GM21717 (cell line): Measurements from ENCODE around the gene FAM168B.
A peak's percentile ranks its signal among the peaks of the same experiment; 100 is the strongest.
"Not testable (repeated sequence)": the region's sequence is repeated elsewhere in the genome, so short reads cannot be mapped to it uniquely, and the experiment has no call there.

Experiments used
- ATAC-seq: cut with Tn5 transposase; IDR thresholded peaks from one replicate; pipeline ENCODE4 v1.9.1; 2021; ENCODE audit warnings: mild to moderate bottlenecking, moderate library complexity; ENCODE audit not compliant: unreplicated experiment

The FAM168B gene, protein sequence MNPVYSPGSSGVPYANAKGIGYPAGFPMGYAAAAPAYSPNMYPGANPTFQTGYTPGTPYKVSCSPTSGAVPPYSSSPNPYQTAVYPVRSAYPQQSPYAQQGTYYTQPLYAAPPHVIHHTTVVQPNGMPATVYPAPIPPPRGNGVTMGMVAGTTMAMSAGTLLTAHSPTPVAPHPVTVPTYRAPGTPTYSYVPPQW

DNA sequence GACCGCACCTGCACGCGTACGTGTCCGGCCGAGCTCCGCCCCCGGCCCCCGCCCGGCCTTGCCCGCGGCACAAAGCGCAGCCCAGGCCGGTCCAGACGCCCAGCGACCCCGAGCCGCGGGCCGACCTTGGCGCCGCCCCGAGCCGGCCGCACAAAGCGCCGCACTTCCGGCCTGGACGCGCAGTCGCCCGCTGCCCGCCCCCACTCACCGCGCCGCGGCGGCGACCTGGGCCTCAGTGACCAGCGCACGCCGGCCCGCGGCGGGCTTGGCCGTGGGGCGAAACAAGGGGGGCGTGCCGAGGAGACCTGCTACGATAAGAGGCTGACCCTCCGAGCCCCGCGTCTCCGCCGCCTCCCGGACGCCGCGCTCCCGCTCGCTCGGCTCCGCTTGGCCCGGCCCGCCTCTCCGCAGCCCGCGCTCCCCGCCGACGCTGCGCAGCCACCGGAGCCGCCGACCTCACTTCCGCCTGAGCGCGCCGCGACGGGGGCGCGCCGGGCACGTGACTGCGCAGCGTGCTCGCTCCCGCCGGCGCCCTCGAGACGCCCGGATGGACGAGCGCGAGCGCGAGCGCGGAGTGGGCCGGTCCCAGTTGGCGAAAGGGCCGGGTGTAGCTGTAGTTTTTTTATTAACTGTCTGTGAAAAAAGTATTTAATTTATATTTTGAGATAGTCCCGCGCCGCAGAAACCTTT is at the start of gene FAM168B:
Gene FAM168B, minus strand, starts transcription at position 455 of the 690 bp plus-strand sequence. CDS start 10,814 bp downstream, outside the sequence.
- ATAC-seq, result peak; percentile 85

DNA sequence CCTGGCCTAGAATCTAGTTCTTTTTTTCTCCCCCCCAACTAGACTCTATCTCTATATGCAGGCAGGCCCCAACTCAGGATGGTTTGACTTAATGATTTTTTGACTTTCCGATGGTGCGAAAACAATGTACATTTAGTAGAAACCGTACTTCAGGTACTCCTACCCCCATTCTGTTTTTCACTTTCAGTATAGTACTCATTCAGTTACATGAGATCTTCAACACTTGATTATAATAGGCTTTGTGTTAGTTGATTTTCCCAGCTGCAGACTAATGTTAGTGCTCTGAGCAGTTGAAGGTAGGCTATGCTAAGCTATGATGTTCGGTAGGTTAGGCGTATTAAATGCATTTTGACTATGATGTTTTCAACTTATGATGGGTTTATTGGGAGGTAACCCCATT is 49.6 kb upstream of the FAM168B start:
- ATAC-seq, result no peak

DNA sequence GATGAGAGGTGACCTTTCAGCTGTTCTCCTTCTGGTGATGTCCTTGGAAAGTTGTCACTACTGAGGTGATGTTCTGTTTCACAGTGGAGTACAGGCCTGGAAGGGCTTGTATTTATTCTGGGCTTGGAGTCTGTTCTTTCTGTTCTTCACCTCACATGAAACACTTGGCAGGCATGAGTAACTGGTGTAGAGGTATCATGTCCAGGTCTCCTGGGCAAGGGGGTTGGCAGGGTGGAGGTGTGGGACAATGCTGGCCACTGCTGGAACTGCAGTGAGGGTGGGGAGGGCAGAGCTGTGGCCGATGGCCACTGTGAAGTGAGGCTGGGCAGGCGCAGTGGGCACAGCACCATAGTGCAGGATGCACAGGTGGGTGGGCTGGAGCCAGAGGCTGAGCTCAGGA is 47.3 kb upstream of the FAM168B start:
- no peak for ATAC-seq

DNA sequence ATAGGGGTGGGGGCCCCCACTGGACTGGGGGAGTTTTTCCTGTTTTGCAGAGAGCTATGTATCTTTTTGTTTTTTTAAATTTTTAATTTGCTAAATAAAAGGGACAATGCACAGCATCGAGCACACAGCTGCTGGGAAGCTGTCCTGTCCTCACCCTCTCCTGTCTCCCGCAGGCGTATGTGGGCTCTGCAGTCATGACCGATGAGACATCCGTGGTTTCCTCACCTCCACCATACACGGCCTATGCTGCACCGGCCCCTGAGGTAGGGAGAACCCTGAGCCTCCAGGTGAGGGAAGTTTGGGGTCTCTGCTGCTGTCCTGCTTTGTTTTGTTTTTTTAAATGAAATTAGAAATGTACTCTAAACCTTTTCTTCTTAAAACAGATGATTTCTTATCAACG is 39.5 kb upstream of the FAM168B start:
- ATAC-seq, result no peak

DNA sequence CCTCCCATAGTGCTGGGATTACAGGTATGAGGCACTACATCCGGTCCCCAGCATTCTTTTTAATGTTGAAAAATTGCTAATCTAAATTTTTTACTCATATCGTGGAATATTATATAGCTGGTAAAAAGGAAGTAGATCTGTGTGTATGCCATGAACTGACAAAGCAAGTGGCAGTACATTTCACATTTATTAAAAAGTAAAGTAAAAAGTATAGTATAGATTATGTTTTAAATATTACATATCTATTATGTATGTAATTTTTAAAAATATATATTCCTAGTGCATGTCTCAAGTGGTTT is 37.0 kb upstream of the FAM168B start:
- ATAC-seq, result no peak

DNA sequence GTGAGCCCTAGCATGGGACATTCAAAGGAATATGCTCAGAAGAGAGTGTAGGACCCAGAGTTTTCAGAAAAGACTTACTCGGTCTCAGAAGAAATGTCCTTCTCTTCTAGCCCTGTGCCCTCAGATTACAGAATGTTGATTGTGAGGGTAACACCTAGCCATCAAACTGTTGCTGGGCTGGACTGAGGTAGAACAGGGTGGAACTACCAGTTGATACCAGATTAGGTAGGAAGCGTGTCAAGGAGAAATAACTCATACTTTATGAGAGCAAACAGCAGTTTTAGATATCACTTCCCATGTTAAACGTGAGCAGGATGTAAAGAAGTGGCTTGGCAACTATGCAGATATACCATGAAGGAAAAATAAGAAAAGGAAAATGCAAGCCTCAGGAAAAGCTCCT is 34.7 kb upstream of the FAM168B start:
- ATAC-seq, result no peak

DNA sequence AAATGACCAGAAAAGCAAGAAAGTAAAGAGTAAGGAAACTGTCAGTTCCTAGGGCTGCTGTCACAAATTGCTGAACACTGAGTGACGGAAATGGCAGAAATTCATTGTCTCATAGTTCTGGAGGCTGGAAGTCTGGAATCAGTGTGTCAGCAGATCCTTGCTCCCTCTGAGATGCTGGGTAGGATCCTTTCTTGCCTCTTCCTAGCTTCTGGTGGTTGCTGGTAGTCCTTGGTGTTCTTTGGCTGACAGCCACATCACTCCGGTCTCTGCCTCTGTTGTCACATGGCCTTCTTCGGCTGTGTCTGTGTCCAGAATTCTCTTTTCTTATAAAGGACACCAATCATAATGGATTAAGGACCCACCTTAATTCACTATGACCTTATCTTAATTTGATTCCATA is 33.8 kb upstream of the FAM168B start:
- no peak for ATAC-seq

DNA sequence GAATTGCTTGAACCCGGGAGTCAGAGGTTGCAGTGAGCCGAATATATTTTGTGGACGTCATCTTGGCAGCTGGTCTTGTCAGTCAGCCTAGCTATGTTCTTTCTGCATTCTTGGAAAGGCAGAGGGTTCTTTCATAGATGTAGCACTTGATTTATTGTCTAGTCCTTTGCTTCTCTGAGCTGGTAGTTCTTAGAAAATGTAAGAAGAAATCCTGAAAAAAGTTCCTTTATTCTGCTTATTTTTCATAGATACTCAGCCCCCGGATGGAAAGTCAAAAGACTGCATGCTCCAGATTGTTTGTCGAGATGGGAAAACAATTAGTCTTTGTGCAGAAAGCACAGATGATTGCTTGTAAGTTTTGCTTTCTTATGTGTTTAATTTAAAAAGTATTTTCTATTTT is 33.2 kb upstream of the FAM168B start:
- ATAC-seq, result no peak

DNA sequence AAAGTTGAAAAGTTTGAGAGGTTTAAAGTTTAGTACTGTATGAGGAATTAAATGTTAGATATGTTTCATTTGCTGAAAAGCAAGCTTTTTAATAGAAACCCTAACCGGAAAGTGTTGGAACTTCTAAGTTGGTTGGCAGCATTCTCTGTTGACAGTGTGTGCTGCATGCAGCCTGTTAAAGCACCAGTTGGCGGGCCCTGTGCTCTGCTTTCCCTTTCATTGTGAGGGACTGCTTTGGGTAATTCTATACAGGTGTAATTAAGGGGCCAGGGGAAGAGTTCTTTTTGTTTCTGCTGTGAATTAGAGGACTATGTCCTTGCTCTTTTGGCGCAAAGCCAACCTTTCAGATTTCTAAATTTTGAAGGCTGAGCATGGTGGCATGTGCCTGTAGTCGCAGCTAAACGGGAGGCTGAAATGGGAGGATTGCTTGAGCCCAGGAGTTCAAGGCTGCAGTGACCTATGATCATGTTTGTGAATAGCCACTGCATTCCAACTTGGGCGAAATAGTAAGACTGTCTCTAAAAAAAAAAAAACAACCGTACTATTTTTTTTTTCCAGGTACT is 32.0 kb upstream of the FAM168B start:
- ATAC-seq, result no peak

DNA sequence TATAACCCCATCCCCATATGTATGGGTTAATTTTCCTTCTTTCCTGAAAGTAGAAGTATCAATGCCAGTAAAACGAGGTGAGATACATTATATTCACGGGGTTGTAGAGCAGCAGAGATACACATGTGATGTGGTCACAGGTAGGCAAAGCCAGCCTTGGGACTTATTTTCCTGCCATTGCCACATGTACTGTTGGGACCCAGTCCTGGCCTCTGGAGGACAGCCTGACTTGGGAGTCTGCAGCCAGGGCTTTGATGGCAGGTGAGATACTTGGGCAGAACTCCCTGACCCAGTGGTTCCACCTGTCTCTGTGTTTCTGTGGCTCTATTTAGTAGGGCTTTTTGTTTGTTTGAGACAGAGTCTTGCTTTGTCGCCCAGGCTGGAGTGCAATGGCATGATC is 29.9 kb upstream of the FAM168B start:
- no peak for ATAC-seq

DNA sequence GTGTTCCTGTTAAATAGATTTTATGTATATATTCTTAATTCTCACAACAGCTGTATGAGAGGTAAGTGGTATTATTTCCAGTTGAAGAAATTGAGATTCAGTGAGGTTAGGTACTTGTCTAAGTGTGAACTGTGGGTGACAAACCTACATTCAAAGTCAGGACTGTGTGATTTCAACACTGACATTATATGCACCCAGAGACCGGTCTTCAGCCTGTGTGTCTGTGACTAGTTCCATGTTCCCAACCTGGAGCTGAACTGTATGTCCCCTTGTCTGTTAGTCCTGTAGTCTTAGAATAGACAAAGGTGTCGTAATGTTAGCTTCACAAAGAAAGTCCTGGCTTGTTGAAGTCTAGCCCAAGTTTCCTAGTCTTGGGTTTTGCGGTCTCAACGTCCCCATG is 29.2 kb upstream of the FAM168B start:
- no peak for ATAC-seq

DNA sequence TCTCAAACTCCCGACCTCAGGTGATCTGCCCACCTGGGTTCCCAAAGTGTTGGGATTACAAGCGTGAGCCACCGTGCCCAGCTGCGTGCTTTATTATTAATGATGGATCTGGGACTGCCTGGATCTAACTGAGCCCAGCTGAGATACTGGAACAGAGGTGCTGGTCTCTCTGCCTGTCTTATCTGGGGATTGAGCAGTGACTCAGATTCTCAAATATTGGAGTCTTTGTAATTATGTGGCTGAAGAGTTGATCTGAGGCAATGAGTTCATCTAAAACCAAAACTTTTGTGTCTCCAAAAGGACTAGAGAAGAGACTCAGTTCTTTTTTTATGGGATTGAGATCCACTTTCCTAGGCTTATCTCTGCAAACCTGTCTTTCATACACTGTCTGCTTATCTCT is 28.2 kb upstream of the FAM168B start:
- no peak for ATAC-seq

DNA sequence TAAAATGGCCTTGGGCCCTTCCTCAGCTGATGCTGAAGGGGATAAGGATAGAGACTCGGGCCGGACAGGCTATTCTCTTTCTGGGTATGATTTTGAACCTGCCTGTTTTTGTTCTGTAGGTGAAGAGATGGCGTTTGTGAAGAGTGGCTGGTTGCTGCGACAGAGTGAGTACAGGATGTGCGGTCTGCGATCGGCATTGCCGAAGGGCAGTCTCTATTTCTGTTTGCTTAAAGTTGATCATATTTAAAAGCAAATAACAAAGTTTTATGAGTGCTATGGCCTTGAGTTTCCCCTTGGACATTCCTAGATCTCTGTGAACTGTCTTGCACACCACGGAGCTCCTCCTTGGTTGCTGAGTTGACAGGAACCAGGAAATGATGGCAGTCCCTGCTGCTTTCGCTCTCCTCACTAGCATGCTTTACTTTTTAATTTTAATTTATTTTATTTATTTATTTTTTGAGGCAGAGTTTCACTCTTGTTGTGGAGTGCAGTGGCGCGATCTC is 27.6 kb upstream of the FAM168B start:
- ATAC-seq, result no peak

DNA sequence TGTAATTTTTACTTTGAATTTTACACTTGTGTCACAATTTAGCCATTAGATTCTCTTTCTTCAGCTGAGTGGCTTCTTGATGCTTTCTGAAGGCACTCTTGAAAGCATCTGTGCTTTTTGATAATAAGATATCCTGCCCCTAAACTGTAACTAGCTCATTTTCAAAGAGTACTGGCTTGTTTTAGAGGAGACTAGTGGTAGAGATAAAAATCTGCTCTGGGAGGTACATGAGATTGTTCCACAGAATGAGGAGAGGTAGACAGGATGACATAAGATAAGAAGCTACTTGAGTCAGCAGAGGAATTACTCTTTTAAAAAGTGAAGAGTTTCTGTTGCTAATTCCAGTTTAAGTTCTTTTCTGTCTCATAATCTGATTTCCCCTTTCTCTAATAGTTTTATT is 22.5 kb upstream of the FAM168B start:
- no peak for ATAC-seq

DNA sequence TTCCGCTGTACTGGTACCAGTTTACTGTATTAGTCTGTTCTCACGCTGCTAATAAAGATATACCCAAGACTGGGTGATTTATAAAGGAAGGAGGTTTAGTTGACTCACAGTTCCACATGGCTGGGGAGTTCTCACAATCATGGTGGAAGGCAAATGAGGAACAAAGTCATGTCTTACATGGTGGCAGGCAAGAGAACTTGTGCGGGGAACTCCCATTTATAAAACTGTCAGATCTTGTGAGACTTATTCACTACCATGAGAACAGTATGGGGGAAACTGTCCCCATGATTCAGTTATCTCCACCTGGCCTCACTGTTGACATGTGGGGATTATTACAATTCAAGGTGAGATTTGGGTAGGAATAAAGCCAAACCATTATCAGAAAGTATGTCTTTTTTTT is 21.7 kb upstream of the FAM168B start:
- not testable (repeated sequence) for ATAC-seq

DNA sequence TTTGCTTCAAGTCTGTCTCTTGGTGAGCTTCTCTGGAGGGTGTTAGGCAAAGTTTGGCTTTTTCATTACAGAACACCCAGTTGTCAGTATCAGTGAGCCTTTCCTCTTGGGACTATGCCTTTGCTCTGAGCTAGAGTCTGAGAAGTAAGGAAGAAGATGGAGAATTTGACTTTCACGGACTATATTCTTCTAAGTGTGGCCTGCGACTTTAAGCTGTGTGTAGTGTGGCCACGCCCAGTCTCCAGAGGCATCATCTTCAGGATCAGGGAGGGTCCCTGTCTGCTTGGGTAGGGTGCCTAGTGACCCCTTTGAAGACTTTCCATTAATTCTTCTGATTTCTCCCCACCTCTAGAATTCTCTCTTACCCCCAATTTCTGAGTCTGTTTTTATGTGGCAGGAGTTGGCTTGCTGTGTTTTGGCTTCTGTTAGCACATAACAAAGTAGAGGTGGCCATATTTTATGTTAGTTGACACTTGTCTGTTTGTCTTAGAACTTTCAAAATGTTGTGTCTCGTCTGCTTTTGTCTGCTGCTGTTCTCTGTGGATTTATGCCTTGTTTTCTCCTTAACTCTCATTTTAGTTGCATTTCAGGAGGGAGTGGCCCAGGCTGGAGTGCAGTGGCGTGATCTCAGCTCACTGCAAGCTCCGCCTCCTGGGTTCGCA is 20.4 kb upstream of the FAM168B start:
- no peak for ATAC-seq

DNA sequence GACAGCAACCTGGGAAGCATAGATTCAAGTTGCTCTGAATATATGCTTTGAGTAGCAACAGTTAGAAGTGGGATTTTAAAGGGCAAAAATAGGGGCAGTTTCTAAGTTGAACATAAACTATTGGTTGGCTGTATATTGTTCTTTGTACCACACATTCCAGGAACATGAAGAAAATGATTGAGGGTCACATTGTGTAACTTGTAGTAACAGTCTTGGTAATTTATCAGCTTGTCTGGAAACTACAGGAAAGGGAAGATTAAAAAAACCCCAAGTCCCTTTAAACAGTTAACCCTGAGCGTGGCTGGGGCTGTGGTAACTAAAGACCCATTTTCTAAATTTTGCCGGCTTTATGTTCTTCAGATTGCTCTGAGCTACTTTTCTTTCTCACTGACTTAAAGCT is 19.3 kb upstream of the FAM168B start:
- ATAC-seq, result no peak

DNA sequence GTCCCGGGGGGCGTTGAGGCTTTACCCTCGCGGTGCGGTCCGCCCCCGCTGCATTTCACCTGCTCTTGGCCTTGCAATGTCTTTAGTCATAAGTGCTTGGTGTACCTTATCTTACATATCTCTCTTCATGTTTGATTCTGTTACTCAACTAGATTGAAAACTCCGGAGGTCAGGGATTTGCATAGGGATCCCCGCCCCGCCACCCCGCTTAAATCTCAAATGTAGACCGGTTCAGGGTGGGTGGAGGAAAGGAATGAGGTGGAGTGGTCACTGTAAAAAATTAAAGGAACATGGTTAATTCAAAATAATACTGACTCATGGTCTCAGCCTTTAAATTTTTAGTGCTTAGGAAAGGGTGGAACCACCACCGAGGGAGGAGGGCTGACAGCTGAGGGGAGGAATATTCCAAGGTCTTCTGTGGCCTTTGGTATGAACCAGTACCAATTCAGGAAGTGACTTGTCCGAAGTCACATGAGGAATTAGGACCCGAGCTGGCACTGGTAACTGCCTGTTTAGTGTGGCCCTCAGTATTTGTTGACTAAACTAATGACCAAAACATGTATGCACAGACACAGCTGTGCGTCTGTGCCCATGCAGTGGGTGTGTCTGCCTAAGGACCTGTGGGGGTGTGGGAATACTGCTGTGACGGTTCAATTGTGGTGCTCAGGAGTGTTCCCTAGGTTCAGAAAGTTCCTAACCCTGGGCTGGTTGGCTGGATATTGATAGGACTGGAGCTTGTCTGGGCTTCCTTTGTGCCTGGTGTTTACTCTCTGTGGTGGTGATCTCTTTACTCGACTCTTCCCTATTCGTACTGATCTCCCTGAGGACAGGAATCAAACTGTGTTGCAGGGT is 12.9 kb upstream of the FAM168B start:
- peak; percentile 38 for ATAC-seq

DNA sequence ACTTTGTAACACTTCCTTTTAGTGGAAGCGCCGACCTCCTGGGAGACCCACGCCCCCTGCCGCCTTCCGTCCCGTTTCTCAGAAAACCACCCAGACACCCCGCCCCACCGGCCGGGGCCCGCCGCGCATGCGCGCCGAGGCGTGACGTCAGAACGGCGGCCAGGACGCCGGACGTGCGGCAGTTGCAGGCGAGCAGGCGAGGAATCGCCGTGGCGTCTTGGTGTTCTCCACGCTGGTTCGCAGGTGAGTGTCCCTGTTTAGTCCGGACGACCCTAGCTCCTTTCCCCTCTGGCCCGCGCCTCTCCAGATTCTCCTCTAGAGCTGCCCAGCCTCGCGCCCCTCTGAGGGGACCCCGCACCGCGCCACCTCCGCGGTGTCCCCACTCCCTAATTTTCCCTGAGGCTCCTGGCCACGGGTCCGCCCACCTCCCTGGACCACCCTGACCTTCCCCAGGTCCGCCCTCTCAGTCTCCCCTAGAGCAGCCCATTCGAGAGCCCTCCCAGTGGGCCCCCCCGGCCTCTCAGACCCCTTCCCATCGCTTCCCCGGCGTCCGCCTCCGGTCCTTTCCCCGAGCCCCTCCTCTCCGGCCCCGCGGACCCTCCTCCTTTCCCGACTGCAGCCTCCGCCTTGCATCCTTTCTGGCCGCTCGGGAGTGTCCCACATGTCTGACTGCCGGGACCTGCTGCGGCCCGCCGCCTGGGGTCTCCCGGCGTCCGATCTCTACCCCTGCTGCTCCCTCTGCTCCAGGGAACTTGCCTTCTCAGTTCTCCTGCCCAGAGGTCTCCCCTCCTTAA is 12.1 kb upstream of the FAM168B start, which contains the start of gene PLEKHB2:
Gene PLEKHB2, plus strand, starts transcription at position 181 of the 794 bp plus-strand sequence. CDS start 15,606 bp downstream, outside the sequence.
- peak; percentile 71 for ATAC-seq

DNA sequence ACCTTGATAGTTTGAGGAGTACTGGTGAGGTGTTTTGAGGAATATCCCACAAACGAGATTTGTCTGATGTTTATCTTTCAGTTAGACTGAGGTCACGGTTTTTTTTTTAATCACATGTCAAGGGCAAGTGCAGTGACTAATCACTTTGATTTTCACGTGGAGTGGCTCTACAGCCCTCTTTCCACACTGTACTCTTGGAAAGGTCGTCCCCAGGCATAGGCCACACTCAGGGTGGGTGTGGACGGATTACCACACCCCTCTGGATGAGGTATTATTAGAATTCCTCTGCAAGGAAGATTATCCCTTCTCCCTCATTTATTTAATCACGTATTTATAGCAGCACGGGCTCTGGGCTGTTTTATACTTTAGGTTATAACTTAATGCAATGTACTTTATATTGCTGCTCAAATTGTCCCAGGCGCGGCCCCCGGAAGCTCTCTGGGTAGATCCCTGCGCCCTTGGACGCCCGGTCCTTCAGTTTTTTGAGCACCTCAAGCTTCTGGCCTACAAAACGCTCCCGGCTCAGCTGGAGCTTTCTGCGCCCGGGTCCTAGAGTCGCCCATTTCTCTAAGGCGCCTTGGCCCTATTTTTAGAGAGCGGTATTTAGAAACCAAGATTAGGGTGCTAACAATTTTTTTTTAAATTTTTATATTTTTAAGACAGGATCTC is 11.4 kb upstream of the FAM168B start:
- ATAC-seq, result peak; percentile 65
